Adrenal gland (tissue), 12 donors: Measurements from ENCODE around the gene TNS3. TPM values are rescaled to one million over a fixed set of nuclear protein-coding genes. Genes with fewer than 3 reads are reported as not detected.
A peak's percentile ranks its signal among the peaks of the same experiment; 100 is the strongest.

Experiments
- DNase-seq, 7 donors: peaks; one replicate each; pipeline ENCODE4 v3.0.0-alpha.2; 2019 to 2020
- H3K27ac ChIP-seq, 5 donors: fragments of 200-600 bp; sonication (generic) in 4 of 5; 1 replicate in 3 of 5; 2 replicates in 2 of 5; pipeline versions ENCODE4 v1.5.1 to v1.8.0; 2016 to 2020; ENCODE audit warnings: mild to moderate bottlenecking in 1 of 5
- H3K27me3 ChIP-seq: fragments of 200-600 bp; 2 replicates; pipeline ENCODE4 v1.8.0; 2021
- H3K36me3 ChIP-seq, 2 donors: fragments of 200-600 bp; replicated peaks in 1 of 2; 1 replicate in 1 of 2; 2 replicates in 1 of 2; pipeline versions ENCODE4 v1.5.1 to v1.8.0; 2018 to 2022
- H3K4me1 ChIP-seq, 2 donors: fragments of 200-600 bp; replicated peaks in 1 of 2; 1 replicate in 1 of 2; 2 replicates in 1 of 2; pipeline versions ENCODE4 v1.5.1 to v1.8.0; 2018 to 2021
- H3K4me3 ChIP-seq, 4 donors: fragments of 200-600 bp; sonication (generic) in 3 of 4; one replicate each; pipeline ENCODE4 v1.5.1; 2016 to 2018
- H3K9me3 ChIP-seq, 3 donors: fragments of 200-600 bp; sonication (generic) in 1 of 3; replicated peaks in 1 of 3; 1 replicate in 2 of 3; 2 replicates in 1 of 3; pipeline versions ENCODE4 v1.5.1 to v1.8.0; 2016 to 2021
- POLR2A ChIP-seq, 2 donors: fragments of 450-650 bp; IDR thresholded peaks; one replicate each; pipeline ENCODE4 v1.6.1; 2017; ENCODE audit warnings: antibody characterized with exemption in 2 of 2, mild to moderate bottlenecking in 2 of 2, moderate library complexity in 1 of 2
- WGBS, 4 donors: extraction: QIAGEN DNeasy Blood & Tissue Kit in 2 of 4; methylation state at CpG; one replicate each; pipeline versions ENCODE4 v1.1.5 to v1.1.7; 2013 to 2017; 5-methylcytosine and 5-hydroxymethylcytosine counted together
- intact Hi-C, 2 donors: fragments of 100-400 bp; cut with DNase I; formaldehyde crosslinking; loops; one replicate each; pipeline versions ENCODE4 v1.14.1 to v1.15.0; 2022 to 2023
- polyA plus RNA-seq, 3 donors: library from polyadenylated mRNA; stranded (reverse); fragments of 200-250 nt in 2 of 3; fragments of 350-450 nt in 1 of 3; fragmentation: Illumina TruSeq in 1 of 3; extraction: RNeasy Lipid Tissue Mini Kit (QIAGEN cat#74804) in 1 of 3; gene quantifications; one replicate each; pipeline ENCODE4 v1.2.3, GENCODE V29; 2013 to 2014
- total RNA-seq, 9 donors: library from RNA; depleted of rRNA in 4 of 9; stranded (reverse); fragments of >200 nt in 4 of 9; fragments of 120-200 nt in 1 of 9; fragmentation: NEBNext Ultra II Directional in 1 of 9; extraction: Animal tissue kit (Norgen Biotek cat#: 25700) in 1 of 9; gene quantifications; one replicate each; pipeline versions ENCODE4 v1.1.0 to v1.2.4, GENCODE V29; 2013 to 2023
- TF ChIP-seq, protein P1 (sequence below), 6 experiments: fragments of 450-650 bp in 4 of 6; fragments of 200-600 bp in 2 of 6; sonication (generic) in 1 of 6; IDR thresholded peaks; 1 replicate in 5 of 6; 2 replicates in 1 of 6; pipeline versions ENCODE4 v1.5.1 to v1.8.0; 2016 to 2021; ENCODE audit warnings: antibody characterized with exemption in 6 of 6, mild to moderate bottlenecking in 2 of 6, moderate library complexity in 1 of 6
- donor health status: healthy with polysubstance abuse.
- donor health status: Bipolar disorder and iron deficiency.
- donor health status: DM: yes; HTN: yes; CAD: no.
- donor health status: DM: no; HTN: no; CAD: no.
- donor health status: DM: no; HTN: no; CAD: no.
- donor health status: DM: yes; HTN: yes; CAD: no.

Gene TNS3
- total and polyA plus RNA-seq, 12 donors: 21.0 to 188 (median 99.8) TPM

DNA sequence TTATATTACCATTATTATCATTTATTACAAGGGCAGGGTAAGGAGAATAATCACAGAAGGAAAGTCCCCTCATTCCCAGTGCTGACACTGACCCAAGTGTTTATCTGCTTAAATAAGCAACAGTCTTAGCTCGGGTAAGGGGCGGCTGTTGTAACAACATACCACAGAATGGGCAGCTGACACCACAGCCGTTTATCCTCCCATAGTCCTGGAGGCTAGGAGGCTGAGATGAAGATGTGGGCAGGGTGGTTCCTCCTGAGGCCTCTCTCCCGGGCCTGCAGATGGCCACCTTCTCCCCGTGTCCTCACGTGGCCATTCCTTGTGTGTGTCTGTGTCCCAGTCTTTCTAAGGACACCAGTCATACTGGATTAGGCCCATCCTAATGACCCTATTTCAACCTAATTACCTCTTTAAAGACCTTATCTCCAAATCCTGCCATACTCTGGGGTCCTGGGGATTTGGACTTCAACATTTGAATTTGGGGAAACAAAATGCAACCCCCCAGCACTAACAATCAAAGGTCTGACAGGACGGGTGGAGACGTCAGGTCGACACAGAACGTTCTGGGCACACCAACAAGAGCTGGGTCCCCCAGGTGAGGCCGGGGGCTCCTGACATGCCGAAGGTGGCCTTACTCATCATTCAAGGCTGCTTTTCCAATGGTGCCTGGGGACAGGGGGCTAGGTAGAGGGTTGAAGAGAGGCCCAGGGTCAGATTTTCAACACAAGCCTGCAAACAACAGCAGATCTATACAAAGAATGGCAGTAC, 93.5 kb downstream of the TNS3 start:
- WGBS, 4 donors: 73 to 88% (median 84%) methylated on average over 12 of the region's 12 CpGs
- Histone ChIP-seq H3K36me3 (no peaks in the 10 kb centered on the region), H3K27me3 (no peaks in the 10 kb centered on the region), H3K4me1 (peaks cover 8 to 66% of the 10 kb centered on the region in 2 donors), H3K9me3 (no peaks in the 10 kb centered on the region), H3K4me3 (no peak overlapping the region), H3K27ac (peak overlapping the region in 4 of 5 donors; percentile 22 to 74 (median 44))
- no peak for DNase-seq
- intact Hi-C loops: no loop called here
- no peak for TF ChIP-seq POLR2A (IDR thresholded peaks at IDR 0.05)
- TF ChIP-seq, protein P1, sequence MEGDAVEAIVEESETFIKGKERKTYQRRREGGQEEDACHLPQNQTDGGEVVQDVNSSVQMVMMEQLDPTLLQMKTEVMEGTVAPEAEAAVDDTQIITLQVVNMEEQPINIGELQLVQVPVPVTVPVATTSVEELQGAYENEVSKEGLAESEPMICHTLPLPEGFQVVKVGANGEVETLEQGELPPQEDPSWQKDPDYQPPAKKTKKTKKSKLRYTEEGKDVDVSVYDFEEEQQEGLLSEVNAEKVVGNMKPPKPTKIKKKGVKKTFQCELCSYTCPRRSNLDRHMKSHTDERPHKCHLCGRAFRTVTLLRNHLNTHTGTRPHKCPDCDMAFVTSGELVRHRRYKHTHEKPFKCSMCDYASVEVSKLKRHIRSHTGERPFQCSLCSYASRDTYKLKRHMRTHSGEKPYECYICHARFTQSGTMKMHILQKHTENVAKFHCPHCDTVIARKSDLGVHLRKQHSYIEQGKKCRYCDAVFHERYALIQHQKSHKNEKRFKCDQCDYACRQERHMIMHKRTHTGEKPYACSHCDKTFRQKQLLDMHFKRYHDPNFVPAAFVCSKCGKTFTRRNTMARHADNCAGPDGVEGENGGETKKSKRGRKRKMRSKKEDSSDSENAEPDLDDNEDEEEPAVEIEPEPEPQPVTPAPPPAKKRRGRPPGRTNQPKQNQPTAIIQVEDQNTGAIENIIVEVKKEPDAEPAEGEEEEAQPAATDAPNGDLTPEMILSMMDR (IDR thresholded peaks at IDR 0.05): no peak

DNA sequence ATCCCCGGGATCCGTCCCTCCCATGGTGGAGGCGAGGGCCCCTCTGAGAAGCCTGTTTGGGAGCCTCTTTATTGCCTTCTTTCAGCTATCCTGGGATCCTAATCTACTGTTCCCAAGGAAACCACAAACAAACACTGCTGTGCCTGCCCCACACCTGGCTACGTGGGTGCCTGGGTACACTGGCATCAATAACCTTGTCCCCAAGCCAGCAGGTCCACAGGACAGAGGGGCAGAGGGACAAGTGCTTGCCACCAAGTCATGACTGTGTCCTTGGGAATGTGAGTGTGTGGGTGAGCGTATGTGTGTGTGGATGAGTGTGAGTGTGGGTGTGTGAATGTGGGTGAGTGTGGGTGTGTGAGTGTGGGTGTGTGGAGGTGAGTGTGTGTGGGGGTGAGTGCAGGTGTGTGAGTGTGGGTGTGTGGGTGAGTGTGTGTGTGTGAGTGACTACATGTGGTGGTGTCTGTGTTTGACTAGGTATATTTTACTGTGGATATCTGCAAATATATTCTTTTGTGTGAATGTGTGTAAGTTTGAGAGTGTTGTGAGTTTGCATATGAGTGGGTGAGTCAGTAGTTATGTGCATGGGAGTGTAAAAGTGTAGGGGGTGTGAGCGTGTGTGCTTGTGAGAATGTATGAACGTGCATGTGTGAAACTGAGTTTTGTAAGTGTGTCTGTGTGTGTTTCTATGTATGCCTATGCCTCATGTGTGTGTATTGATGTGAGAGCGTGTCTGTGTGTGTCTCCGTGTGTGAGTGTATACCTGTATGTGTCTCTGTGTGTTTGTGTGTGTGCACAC, 96.1 kb downstream of the TNS3 start:
- peaks cover 23 to 73% of the 10 kb centered on the region in 2 donors for H3K4me1 ChIP-seq
- no peak for DNase-seq
- TF ChIP-seq POLR2A (IDR thresholded peaks at IDR 0.05): no peak
- TF ChIP-seq, protein P1 (IDR thresholded peaks at IDR 0.05): no peak
- H3K4me3 ChIP-seq: no peak overlapping the region
- H3K27ac ChIP-seq: peak overlapping the region in 2 of 5 donors; percentile 15 to 17
- H3K27me3 ChIP-seq: no peaks in the 10 kb centered on the region
- H3K36me3 ChIP-seq: no peaks in the 10 kb centered on the region
- H3K9me3 ChIP-seq: no peaks in the 10 kb centered on the region
- WGBS, 4 donors: 70 to 90% (median 74%) methylated on average over 5 to 9 of the region's 9 CpGs
- intact Hi-C loops: no loop called here

DNA sequence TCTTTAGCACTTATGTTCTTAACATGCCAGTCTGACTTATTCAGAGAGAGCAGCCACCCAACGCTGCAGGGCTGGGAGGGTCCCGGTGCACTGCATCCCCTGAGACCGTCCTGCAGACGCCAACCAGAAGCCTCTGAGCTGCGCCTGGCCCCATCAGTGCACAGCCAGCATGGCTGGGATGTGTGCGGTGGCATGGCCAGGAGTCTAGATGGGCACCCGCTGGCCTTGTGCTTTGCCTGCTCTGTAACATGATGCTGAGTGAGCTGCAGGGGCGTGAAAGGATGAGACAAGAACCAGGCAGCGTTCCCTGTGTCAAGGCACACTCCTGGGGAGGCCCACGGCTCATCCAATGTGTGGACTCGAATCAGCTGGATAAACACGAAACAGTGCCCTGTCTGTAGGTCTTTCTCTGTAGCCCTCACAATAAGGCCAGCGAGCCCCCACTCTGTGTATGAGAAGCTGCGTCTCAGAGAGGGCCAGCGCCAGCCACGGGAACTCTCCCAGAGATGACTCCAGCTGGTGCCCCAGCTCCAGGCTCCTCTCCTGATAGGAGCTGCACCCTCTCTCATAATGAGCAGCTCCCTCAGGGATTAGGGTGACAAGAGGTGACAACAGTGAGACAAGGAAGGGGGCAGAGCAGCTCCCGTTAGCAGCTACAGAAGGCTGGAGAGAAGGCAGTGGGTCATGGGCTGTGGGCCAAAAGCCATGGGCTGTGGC, 96.8 kb downstream of the TNS3 start:
- Histone ChIP-seq H3K4me3 (no peak overlapping the region), H3K4me1 (peaks cover 26 to 79% of the 10 kb centered on the region in 2 donors), H3K27ac (peak overlapping the region in 2 of 5 donors; percentile 15 to 17), H3K36me3 (no peaks in the 10 kb centered on the region), H3K27me3 (no peaks in the 10 kb centered on the region), H3K9me3 (no peaks in the 10 kb centered on the region)
- 74 to 91% (median 82%) methylated on average over 9 to 17 of the region's 17 CpGs for WGBS, 4 donors
- no peak for DNase-seq
- no peak for TF ChIP-seq POLR2A (IDR thresholded peaks at IDR 0.05)
- TF ChIP-seq, protein P1 (IDR thresholded peaks at IDR 0.05): no peak
- intact Hi-C loops: no loop called here

DNA sequence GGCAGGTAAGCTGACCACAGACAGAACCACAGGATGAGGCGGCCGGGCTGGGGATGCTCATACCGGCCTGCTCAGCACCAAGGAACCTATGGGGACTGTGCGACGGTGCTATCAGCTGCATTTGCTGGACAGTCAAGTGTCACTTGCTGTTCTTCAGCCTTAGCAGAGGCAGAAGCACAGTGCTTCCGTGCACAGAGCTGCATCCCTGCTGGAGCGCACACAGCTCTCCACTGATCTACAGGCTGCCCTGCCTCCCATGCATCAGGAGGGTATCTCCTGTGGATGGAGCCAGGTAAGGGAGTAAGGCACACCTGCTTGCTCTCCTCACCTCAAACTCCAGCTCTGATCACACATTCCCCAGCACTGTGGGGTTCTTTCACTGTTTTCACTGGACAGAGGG, 97.5 kb downstream of the TNS3 start:
- H3K4me3 ChIP-seq: no peak overlapping the region
- no peak overlapping the region for H3K27ac ChIP-seq
- no peak for TF ChIP-seq POLR2A (IDR thresholded peaks at IDR 0.05)
- TF ChIP-seq, protein P1 (IDR thresholded peaks at IDR 0.05): no peak
- intact Hi-C loops: no loop called here
- DNase-seq: no peak
- WGBS, 4 donors: 89 to 99% (median 95%) methylated on average over 7 of the region's 7 CpGs
- no peaks in the 10 kb centered on the region for H3K9me3 ChIP-seq
- H3K4me1 ChIP-seq: peaks cover 26 to 79% of the 10 kb centered on the region in 2 donors
- no peaks in the 10 kb centered on the region for H3K36me3 ChIP-seq
- no peaks in the 10 kb centered on the region for H3K27me3 ChIP-seq
